ENCODE results near the gene SDS.

SDS gene

GRCh38 chr12:113403435-113404415, at the start of gene SDS:
Gene SDS, minus strand, starts transcription at chr12:113403887. Its CDS starts 4,179 bp downstream, at chr12:113399708.
- no peak for DNase-seq (ENCODE audit: low read depth in 3 of 3)

GRCh38 chr12:113453330-113453729, 49.6 kb upstream of the SDS start:
- DNase-seq (ENCODE audit: low read depth in 3 of 3) = no peak

GRCh38 chr12:113452458-113452857, 48.8 kb upstream of the SDS start:
- DNase-seq (ENCODE audit: low read depth in 3 of 3) = no peak

- DNase-seq (ENCODE audit: low read depth in 3 of 3) = no peak
These were observed 46.2 kb upstream of the SDS start for GRCh38 chr12:113449839-113450238.

GRCh38 chr12:113449299-113449698, 45.6 kb upstream of the SDS start:
- DNase-seq (ENCODE audit: low read depth in 3 of 3) = no peak

- DNase-seq (ENCODE audit: low read depth in 3 of 3) = no peak
These were observed 45.2 kb upstream of the SDS start for GRCh38 chr12:113448873-113449272.

- no peak for DNase-seq (ENCODE audit: low read depth in 3 of 3)
These were observed 42.0 kb upstream of the SDS start for GRCh38 chr12:113445544-113446171.

GRCh38 chr12:113443030-113443539, 39.4 kb upstream of the SDS start:
- DNase-seq (ENCODE audit: low read depth in 3 of 3) = no peak

- no peak for DNase-seq (ENCODE audit: low read depth in 3 of 3)
These were observed 37.5 kb upstream of the SDS start for GRCh38 chr12:113440947-113441782.

GRCh38 chr12:113440336-113440735, 36.6 kb upstream of the SDS start:
- DNase-seq (ENCODE audit: low read depth in 3 of 3) = no peak

- DNase-seq (ENCODE audit: low read depth in 3 of 3) = no peak
These were observed 35.9 kb upstream of the SDS start for GRCh38 chr12:113439606-113440030.

- DNase-seq (ENCODE audit: low read depth in 3 of 3) = no peak
These were observed 35.6 kb upstream of the SDS start for GRCh38 chr12:113439301-113439597.

GRCh38 chr12:113438523-113439300, 35.0 kb upstream of the SDS start:
- no peak for DNase-seq (ENCODE audit: low read depth in 3 of 3)

GRCh38 chr12:113437729-113438100, 34.0 kb upstream of the SDS start:
- no peak for DNase-seq (ENCODE audit: low read depth in 3 of 3)

GRCh38 chr12:113436993-113437728, 33.5 kb upstream of the SDS start:
- DNase-seq (ENCODE audit: low read depth in 3 of 3) = no peak

- no peak for DNase-seq (ENCODE audit: low read depth in 3 of 3)
These were observed 32.9 kb upstream of the SDS start for GRCh38 chr12:113436586-113436985.

GRCh38 chr12:113435367-113435766, 31.7 kb upstream of the SDS start:
- DNase-seq (ENCODE audit: low read depth in 3 of 3) = no peak

GRCh38 chr12:113432986-113433385, 29.3 kb upstream of the SDS start:
- DNase-seq (ENCODE audit: low read depth in 3 of 3) = no peak

- DNase-seq (ENCODE audit: low read depth in 3 of 3) = no peak
These were observed 24.8 kb upstream of the SDS start for GRCh38 chr12:113428482-113428881.

- DNase-seq (ENCODE audit: low read depth in 3 of 3) = no peak
These were observed 24.2 kb upstream of the SDS start for GRCh38 chr12:113427882-113428281.
